HepG2 (cell line): Measurements from ENCODE around the gene CSNK1A1. TPM values are rescaled to one million over a fixed set of nuclear protein-coding genes. Genes with fewer than 3 reads are reported as not detected.

ENCODE experiments used
- ARHGAP35 ChIP-seq: sonication (generic); formaldehyde crosslinking; IDR thresholded peaks from 2 replicates; pipeline ENCODE4 v1.9.0; 2022; ENCODE audit warnings: mild to moderate bottlenecking, inconsistent platforms, moderate library complexity, missing genetic modification reagents, borderline replicate concordance
- GATA4 ChIP-seq: sonication (generic); IDR thresholded peaks from 2 replicates; pipeline ENCODE4 v1.6.1; 2016; ENCODE audit warnings: antibody characterized with exemption, low read depth, borderline replicate concordance
- KLF6 ChIP-seq: IDR thresholded peaks from 2 replicates; pipeline ENCODE4 v1.8.0; 2016; ENCODE audit warnings: missing biosample characterization, missing genetic modification reagents
- MBD4 ChIP-seq: IDR thresholded peaks from 2 replicates; pipeline ENCODE4 v1.6.1; 2012; ENCODE audit warnings: low read length, inconsistent platforms, borderline replicate concordance
- NFIB ChIP-seq: sonication (generic); formaldehyde crosslinking; IDR thresholded peaks from 2 replicates; pipeline ENCODE4 v1.9.0; 2021; ENCODE audit warnings: missing genetic modification reagents, mild to moderate bottlenecking, borderline replicate concordance
- NFYB ChIP-seq: sonication (generic); formaldehyde crosslinking; IDR thresholded peaks from 2 replicates; pipeline ENCODE4 v1.4.0; 2020; ENCODE audit warnings: missing genetic modification reagents
- NONO ChIP-seq, 2 experiments: fragments of 450-650 bp in 1 of 2; sonication (generic) in 1 of 2; formaldehyde crosslinking in 1 of 2; IDR thresholded peaks in 1 of 2; conservative IDR thresholded peaks in 1 of 2; 2 replicates each; pipeline versions ENCODE4 v1.6.1 to v1.8.0; 2017 to 2022; ENCODE audit warnings: mild to moderate bottlenecking in 1 of 2, missing genetic modification reagents in 1 of 2, moderate library complexity in 1 of 2
- PCBP2 ChIP-seq: fragments of 200-400 bp; formaldehyde crosslinking; optimal IDR thresholded peaks from 2 replicates; pipeline ENCODE3; 2018; ENCODE audit warnings: low read length, low read depth; ENCODE audit not compliant: poor library complexity, severe bottlenecking
- RAD21 ChIP-seq: fragments of 450-650 bp; formaldehyde crosslinking; IDR thresholded peaks from 2 replicates; pipeline ENCODE4 v1.5.0; 2020; ENCODE audit warnings: mild to moderate bottlenecking
- TAF1 ChIP-seq: sonication (generic); formaldehyde crosslinking; IDR thresholded peaks from 2 replicates; pipeline ENCODE4 v1.4.0; 2020; ENCODE audit warnings: missing genetic modification reagents
- ZNF230 ChIP-seq: sonication (generic); formaldehyde crosslinking; IDR thresholded peaks from 2 replicates; pipeline ENCODE4 v1.4.0; 2020; ENCODE audit warnings: mild to moderate bottlenecking, missing genetic modification reagents
- ZNF790 ChIP-seq: sonication (generic); formaldehyde crosslinking; IDR thresholded peaks from 2 replicates; pipeline ENCODE4 v1.8.0; 2022; ENCODE audit warnings: missing genetic modification reagents, mild to moderate bottlenecking, borderline replicate concordance
- ZNF850 ChIP-seq: sonication (generic); formaldehyde crosslinking; conservative IDR thresholded peaks from 2 replicates; pipeline ENCODE4 v1.9.0; 2021; ENCODE audit warnings: mild to moderate bottlenecking, missing genetic modification reagents
- polyA plus RNA-seq, 8 experiments: library from polyadenylated mRNA; depleted of rRNA in 3 of 8; stranded (reverse) in 7 of 8; unstranded in 1 of 8; fragments of >200 nt; fragmentation: Illumina TruSeq in 4 of 8; extraction: Trizol in 4 of 8; gene quantifications; 2 replicates each; pipeline versions ENCODE4 v1.2.1 to v1.2.3, GENCODE V29; 2011 to 2016; ENCODE audit warnings: low read depth in 4 of 8, missing spikeins in 1 of 8, mixed read lengths in 1 of 8; ENCODE audit not compliant: insufficient read depth in 1 of 8
- total RNA-seq, 5 experiments: library from RNA; depleted of rRNA; stranded (reverse); fragments of >200 nt; fragmentation: Illumina TruSeq; extraction: Trizol; gene quantifications; 2 replicates each; pipeline ENCODE4 v1.2.3, GENCODE V29; 2016; ENCODE audit warnings: low read depth in 1 of 5
- TF ChIP-seq, protein P1 (sequence below): sonication (generic); formaldehyde crosslinking; IDR thresholded peaks from 2 replicates; pipeline ENCODE4 v1.4.0; 2020; ENCODE audit warnings: missing genetic modification reagents
- TF ChIP-seq, protein P2 (sequence below): sonication (generic); formaldehyde crosslinking; IDR thresholded peaks from 2 replicates; pipeline ENCODE4 v1.5.1; 2020; ENCODE audit warnings: mild to moderate bottlenecking, missing genetic modification reagents, borderline replicate concordance
- TF ChIP-seq, protein P3 (sequence below): sonication (generic); formaldehyde crosslinking; IDR thresholded peaks from 2 replicates; pipeline ENCODE4 v1.4.0; 2020; ENCODE audit warnings: mild to moderate bottlenecking, low read depth, missing genetic modification reagents
- TF ChIP-seq, protein P4 (sequence below): IDR thresholded peaks from 2 replicates; pipeline ENCODE4 v1.6.1; 2016
- TF ChIP-seq, protein P5 (sequence below): sonication (generic); formaldehyde crosslinking; IDR thresholded peaks from 2 replicates; pipeline ENCODE4 v1.8.0; 2022; ENCODE audit warnings: mild to moderate bottlenecking, missing genetic modification reagents, moderate library complexity

Gene CSNK1A1
- total and polyA plus RNA-seq, 2 of the 13 experiments (the other 11 are each of a cell fraction or from before 2014, with no cell fraction given) = 89.0 to 149 TPM

DNA sequence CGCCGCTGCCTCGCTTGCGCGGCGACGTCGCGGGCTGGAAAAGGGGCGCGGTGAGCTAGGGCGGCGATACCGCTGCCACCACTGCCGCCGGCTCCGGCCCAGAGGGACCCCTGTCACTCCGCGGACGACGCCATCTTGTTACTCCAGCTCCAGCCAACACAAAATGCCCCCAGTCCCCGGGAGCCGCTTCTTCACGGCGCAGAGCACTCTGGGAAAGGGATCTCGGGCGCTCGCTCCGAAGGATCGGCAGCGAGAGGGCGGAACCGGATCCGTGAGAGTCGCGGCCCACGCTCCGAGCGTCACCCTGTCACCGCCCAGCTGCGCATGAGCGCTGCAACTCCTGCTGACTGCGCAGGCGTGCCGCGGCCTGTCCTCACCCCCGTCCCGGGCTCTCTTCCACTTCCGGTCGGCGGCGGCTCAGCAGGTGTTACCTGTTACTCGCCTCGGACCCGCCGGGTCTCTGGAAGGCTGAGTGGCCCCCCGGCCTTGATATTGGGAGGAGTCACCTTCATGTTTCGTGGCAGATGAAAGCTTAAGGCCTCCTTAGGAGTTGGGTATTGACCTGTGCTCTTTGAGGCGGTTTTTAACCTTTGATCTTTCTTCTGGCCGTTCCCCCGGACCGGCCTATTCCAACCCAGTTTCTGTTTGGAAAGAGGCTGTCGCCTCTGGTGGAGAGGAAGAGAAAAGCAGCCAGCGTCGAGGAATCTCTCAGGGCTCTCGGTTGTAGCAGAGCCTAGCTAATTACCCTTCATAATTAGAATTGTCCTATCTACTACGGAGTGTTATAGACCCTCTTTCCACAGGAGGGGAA lies at the start of gene CSNK1A1 (continued):
- TF ChIP-seq, protein P1, sequence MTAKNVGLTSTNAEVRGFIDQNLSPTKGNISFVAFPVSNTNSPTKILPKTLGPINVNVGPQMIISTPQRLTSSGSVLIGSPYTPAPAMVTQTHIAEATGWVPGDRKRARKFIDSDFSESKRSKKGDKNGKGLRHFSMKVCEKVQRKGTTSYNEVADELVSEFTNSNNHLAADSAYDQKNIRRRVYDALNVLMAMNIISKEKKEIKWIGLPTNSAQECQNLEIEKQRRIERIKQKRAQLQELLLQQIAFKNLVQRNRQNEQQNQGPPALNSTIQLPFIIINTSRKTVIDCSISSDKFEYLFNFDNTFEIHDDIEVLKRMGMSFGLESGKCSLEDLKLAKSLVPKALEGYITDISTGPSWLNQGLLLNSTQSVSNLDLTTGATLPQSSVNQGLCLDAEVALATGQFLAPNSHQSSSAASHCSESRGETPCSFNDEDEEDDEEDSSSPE (CRISPR knock-in tag) = no peak; the same call in 1 of the 2 replicates
- TF ChIP-seq ZNF230 (CRISPR knock-in tag) (no peak), GATA4 (no peak), NONO (IDR thresholded peaks at IDR 0.05) (no peak), NONO (CRISPR knock-in tag; conservative IDR thresholded peaks at IDR 0.05) (peak; percentile 92), NFIB (CRISPR knock-in tag) (no peak), RAD21 (peak; percentile 65), TAF1 (CRISPR knock-in tag) (peak; percentile 98), MBD4 (no peak), ZNF850 (CRISPR knock-in tag) (0 out of 2 replicates have a peak, but pooled peaks have one; percentile 46), KLF6 (CRISPR knock-in tag) (peak; percentile 68; the same call in 1 of the 2 replicates), ZNF790 (CRISPR knock-in tag) (no peak), PCBP2 (no peak), ARHGAP35 (CRISPR knock-in tag) (no peak), NFYB (CRISPR knock-in tag) (peak; percentile 49)
- TF ChIP-seq, protein P2, sequence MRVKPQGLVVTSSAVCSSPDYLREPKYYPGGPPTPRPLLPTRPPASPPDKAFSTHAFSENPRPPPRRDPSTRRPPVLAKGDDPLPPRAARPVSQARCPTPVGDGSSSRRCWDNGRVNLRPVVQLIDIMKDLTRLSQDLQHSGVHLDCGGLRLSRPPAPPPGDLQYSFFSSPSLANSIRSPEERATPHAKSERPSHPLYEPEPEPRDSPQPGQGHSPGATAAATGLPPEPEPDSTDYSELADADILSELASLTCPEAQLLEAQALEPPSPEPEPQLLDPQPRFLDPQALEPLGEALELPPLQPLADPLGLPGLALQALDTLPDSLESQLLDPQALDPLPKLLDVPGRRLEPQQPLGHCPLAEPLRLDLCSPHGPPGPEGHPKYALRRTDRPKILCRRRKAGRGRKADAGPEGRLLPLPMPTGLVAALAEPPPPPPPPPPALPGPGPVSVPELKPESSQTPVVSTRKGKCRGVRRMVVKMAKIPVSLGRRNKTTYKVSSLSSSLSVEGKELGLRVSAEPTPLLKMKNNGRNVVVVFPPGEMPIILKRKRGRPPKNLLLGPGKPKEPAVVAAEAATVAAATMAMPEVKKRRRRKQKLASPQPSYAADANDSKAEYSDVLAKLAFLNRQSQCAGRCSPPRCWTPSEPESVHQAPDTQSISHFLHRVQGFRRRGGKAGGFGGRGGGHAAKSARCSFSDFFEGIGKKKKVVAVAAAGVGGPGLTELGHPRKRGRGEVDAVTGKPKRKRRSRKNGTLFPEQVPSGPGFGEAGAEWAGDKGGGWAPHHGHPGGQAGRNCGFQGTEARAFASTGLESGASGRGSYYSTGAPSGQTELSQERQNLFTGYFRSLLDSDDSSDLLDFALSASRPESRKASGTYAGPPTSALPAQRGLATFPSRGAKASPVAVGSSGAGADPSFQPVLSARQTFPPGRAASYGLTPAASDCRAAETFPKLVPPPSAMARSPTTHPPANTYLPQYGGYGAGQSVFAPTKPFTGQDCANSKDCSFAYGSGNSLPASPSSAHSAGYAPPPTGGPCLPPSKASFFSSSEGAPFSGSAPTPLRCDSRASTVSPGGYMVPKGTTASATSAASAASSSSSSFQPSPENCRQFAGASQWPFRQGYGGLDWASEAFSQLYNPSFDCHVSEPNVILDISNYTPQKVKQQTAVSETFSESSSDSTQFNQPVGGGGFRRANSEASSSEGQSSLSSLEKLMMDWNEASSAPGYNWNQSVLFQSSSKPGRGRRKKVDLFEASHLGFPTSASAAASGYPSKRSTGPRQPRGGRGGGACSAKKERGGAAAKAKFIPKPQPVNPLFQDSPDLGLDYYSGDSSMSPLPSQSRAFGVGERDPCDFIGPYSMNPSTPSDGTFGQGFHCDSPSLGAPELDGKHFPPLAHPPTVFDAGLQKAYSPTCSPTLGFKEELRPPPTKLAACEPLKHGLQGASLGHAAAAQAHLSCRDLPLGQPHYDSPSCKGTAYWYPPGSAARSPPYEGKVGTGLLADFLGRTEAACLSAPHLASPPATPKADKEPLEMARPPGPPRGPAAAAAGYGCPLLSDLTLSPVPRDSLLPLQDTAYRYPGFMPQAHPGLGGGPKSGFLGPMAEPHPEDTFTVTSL = peak; percentile 32; the same call in 1 of the 2 replicates
- TF ChIP-seq, protein P3, sequence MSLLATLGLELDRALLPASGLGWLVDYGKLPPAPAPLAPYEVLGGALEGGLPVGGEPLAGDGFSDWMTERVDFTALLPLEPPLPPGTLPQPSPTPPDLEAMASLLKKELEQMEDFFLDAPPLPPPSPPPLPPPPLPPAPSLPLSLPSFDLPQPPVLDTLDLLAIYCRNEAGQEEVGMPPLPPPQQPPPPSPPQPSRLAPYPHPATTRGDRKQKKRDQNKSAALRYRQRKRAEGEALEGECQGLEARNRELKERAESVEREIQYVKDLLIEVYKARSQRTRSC (CRISPR knock-in tag) = no peak
- TF ChIP-seq, protein P4, sequence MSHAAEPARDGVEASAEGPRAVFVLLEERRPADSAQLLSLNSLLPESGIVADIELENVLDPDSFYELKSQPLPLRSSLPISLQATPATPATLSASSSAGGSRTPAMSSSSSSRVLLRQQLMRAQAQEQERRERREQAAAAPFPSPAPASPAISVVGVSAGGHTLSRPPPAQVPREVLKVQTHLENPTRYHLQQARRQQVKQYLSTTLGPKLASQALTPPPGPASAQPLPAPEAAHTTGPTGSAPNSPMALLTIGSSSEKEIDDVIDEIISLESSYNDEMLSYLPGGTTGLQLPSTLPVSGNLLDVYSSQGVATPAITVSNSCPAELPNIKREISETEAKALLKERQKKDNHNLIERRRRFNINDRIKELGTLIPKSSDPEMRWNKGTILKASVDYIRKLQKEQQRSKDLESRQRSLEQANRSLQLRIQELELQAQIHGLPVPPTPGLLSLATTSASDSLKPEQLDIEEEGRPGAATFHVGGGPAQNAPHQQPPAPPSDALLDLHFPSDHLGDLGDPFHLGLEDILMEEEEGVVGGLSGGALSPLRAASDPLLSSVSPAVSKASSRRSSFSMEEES = no peak
- TF ChIP-seq, protein P5, sequence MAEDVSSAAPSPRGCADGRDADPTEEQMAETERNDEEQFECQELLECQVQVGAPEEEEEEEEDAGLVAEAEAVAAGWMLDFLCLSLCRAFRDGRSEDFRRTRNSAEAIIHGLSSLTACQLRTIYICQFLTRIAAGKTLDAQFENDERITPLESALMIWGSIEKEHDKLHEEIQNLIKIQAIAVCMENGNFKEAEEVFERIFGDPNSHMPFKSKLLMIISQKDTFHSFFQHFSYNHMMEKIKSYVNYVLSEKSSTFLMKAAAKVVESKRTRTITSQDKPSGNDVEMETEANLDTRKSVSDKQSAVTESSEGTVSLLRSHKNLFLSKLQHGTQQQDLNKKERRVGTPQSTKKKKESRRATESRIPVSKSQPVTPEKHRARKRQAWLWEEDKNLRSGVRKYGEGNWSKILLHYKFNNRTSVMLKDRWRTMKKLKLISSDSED = no peak
